PFSK-1 (cell line): ENCODE data around the gene SAT1.

ENCODE experiments used
- POLR2AphosphoS5 ChIP-seq: IDR thresholded peaks from 2 replicates; pipeline ENCODE4 v1.6.1; 2012; ENCODE audit warnings: low read depth, mild to moderate bottlenecking, control low read depth, low read length, moderate library complexity
- REST ChIP-seq, 2 experiments: IDR thresholded peaks; 2 replicates each; pipeline versions ENCODE4 v1.6.1 to v1.8.0; 2011 to 2012; ENCODE audit warnings: low read depth in 2 of 2, low read length in 2 of 2, control low read depth in 1 of 2, inconsistent platforms in 1 of 2, mild to moderate bottlenecking in 1 of 2, moderate library complexity in 1 of 2; ENCODE audit not compliant: insufficient read depth in 1 of 2

- no peak for TF ChIP-seq REST (IDR thresholded peaks at IDR 0.05; ENCODE audit: insufficient read depth in 1 of 2, low read depth in 2 of 2, low read length in 2 of 2)
- TF ChIP-seq POLR2AphosphoS5 = no peak
Observed at GRCh38 chrX:23816179-23816578, 33.2 kb downstream of the SAT1 start.
